Measurements from ENCODE around the gene SLC5A9.

GRCh38 chr1:48194801-48195200 is 27.7 kb upstream of the SLC5A9 start:
- TF ChIP-seq TAF1 (IDR thresholded peaks at IDR 0.05; ENCODE audit: borderline replicate concordance, low read depth, low read length) (no peak), POLR2AphosphoS5 (IDR thresholded peaks at IDR 0.05; ENCODE audit: low read depth, low read length) (no peak), POLR2A (IDR thresholded peaks at IDR 0.05; ENCODE audit: low read depth, low read length) (no peak)
